Measurements from ENCODE around the gene SLC39A13. TPM values are rescaled to one million over a fixed set of nuclear protein-coding genes. Genes with fewer than 3 reads are reported as not detected.

Gene SLC39A13
- total RNA-seq (2022; extraction: Qiagen RNA extraction; ENCODE audit: low read depth): 49.5 to 58.9 TPM (median 53.1 TPM) in 5 replicates

GRCh38 chr11:47407746-47408590, at the start of gene SLC39A13:
SLC39A13 (plus strand) TSS chr11:47408590; CDS start chr11:47410095, 1,505 bp downstream.

GRCh38 chr11:47378010-47378835, 30.2 kb upstream of the SLC39A13 start, which contains the start of gene SPI1:
SPI1 (minus strand) TSS chr11:47378547; CDS start chr11:47378353, 194 bp downstream.

GRCh38 chr11:47426062-47426956, 17.9 kb downstream of the SLC39A13 start, which contains the start of gene PSMC3:
PSMC3 (minus strand) TSS chr11:47426439; CDS start chr11:47426279, 160 bp downstream.

GRCh38 chr11:47448566-47449427, 40.4 kb downstream of the SLC39A13 start, which contains the start of gene RAPSN:
RAPSN (minus strand) TSS chr11:47449136; CDS start chr11:47448964, 172 bp downstream.

Other genes with a start within 250 kb of the SLC39A13 start
- 25.9 to 36.5 TPM (median 26.6 TPM) in 5 replicates for gene ARFGAP2, start 231.7 kb upstream of the SLC39A13 start, total RNA-seq (2022; extraction: Qiagen RNA extraction; ENCODE audit: low read depth)
- gene PACSIN3, start 222.2 kb upstream of the SLC39A13 start, total RNA-seq (2022; extraction: Qiagen RNA extraction; ENCODE audit: low read depth): 23.4 to 32.4 TPM (median 27.0 TPM) in 5 replicates
- 76.4 to 93.2 TPM (median 83.3 TPM) in 5 replicates for gene DDB2, start 193.6 kb upstream of the SLC39A13 start, total RNA-seq (2022; extraction: Qiagen RNA extraction; ENCODE audit: low read depth)
- 21.5 to 31.5 TPM (median 22.8 TPM) in 5 replicates for gene ACP2, start 159.8 kb upstream of the SLC39A13 start, total RNA-seq (2022; extraction: Qiagen RNA extraction; ENCODE audit: low read depth)
- 7.0 to 14.2 TPM (median 12.7 TPM) in 5 replicates for gene NR1H3, start 150.6 kb upstream of the SLC39A13 start, total RNA-seq (2022; extraction: Qiagen RNA extraction; ENCODE audit: low read depth)
- gene MADD, start 138.5 kb upstream of the SLC39A13 start, total RNA-seq (2022; extraction: Qiagen RNA extraction; ENCODE audit: low read depth): 18.5 to 24.3 TPM (median 21.0 TPM) in 5 replicates
- 0.02 to 0.10 TPM (median 0.06 TPM) in 5 replicates for gene MYBPC3, start 55.9 kb upstream of the SLC39A13 start, total RNA-seq (2022; extraction: Qiagen RNA extraction; ENCODE audit: low read depth)
- 0.15 TPM in 1 of 5 replicates, not detected in the others for gene SPI1, start 30.0 kb upstream of the SLC39A13 start, total RNA-seq (2022; extraction: Qiagen RNA extraction; ENCODE audit: low read depth)
- gene PSMC3, start 17.8 kb downstream of the SLC39A13 start, total RNA-seq (2022; extraction: Qiagen RNA extraction; ENCODE audit: low read depth): 180 to 224 TPM (median 193 TPM) in 5 replicates
- 0.07 to 0.10 TPM in 2 of 5 replicates, not detected in the others for gene RAPSN, start 40.5 kb downstream of the SLC39A13 start, total RNA-seq (2022; extraction: Qiagen RNA extraction; ENCODE audit: low read depth)
- 41.4 to 50.5 TPM (median 49.2 TPM) in 5 replicates for gene CELF1, start 144.5 kb downstream of the SLC39A13 start, total RNA-seq (2022; extraction: Qiagen RNA extraction; ENCODE audit: low read depth)
- 63.3 to 79.2 TPM (median 76.2 TPM) in 5 replicates for gene PTPMT1, start 157.0 kb downstream of the SLC39A13 start, total RNA-seq (2022; extraction: Qiagen RNA extraction; ENCODE audit: low read depth)
- gene KBTBD4, start 170.4 kb downstream of the SLC39A13 start, total RNA-seq (2022; extraction: Qiagen RNA extraction; ENCODE audit: low read depth): 17.4 to 19.9 TPM (median 18.5 TPM) in 5 replicates
- gene NDUFS3, start 170.5 kb downstream of the SLC39A13 start, total RNA-seq (2022; extraction: Qiagen RNA extraction; ENCODE audit: low read depth): 111 to 148 TPM (median 135 TPM) in 5 replicates
- gene FAM180B, start 178.1 kb downstream of the SLC39A13 start, total RNA-seq (2022; extraction: Qiagen RNA extraction; ENCODE audit: low read depth): not detected in 5 replicates
- gene C1QTNF4, start 185.8 kb downstream of the SLC39A13 start, total RNA-seq (2022; extraction: Qiagen RNA extraction; ENCODE audit: low read depth): 0.07 to 0.09 TPM in 2 of 5 replicates, not detected in the others
- 114 to 158 TPM (median 142 TPM) in 5 replicates for gene MTCH2, start 234.0 kb downstream of the SLC39A13 start, total RNA-seq (2022; extraction: Qiagen RNA extraction; ENCODE audit: low read depth)